Gastrocnemius medialis (tissue), 4 donors: ENCODE measurements around the gene CDHR3. TPM values are rescaled to one million over a fixed set of nuclear protein-coding genes. Genes with fewer than 3 reads are reported as not detected.

ENCODE experiments used
- ATAC-seq, 2 donors: fragments of 150-250 bp; one replicate each; pipeline ENCODE4 v1.9.1; 2016
- DNase-seq, 2 donors: peaks; one replicate each; pipeline ENCODE4 v3.0.0-alpha.2; 2019
- H3K27ac ChIP-seq, 4 donors: fragments of 200-600 bp; sonication (generic); 1 replicate in 1 of 4; 2 replicates in 3 of 4; pipeline ENCODE4 v1.5.1; 2016 to 2018; ENCODE audit warnings: mild to moderate bottlenecking in 2 of 4, moderate library complexity in 1 of 4
- H3K27me3 ChIP-seq, 3 donors: fragments of 200-600 bp; sonication (generic) in 2 of 3; 1 replicate in 1 of 3; 2 replicates in 2 of 3; pipeline versions ENCODE4 v1.5.1 to v1.6.0; 2016 to 2019; ENCODE audit warnings: mild to moderate bottlenecking in 1 of 3, moderate library complexity in 1 of 3
- H3K36me3 ChIP-seq, 2 donors: fragments of 200-600 bp; sonication (generic) in 1 of 2; one replicate each; pipeline ENCODE4 v1.5.1; 2017 to 2018
- H3K4me1 ChIP-seq, 2 donors: fragments of 200-600 bp; sonication (generic) in 1 of 2; one replicate each; pipeline ENCODE4 v1.5.1; 2016 to 2017; ENCODE audit warnings: mild to moderate bottlenecking in 2 of 2
- H3K4me3 ChIP-seq, 4 donors: fragments of 200-600 bp; sonication (generic) in 3 of 4; 1 replicate in 1 of 4; 2 replicates in 3 of 4; pipeline ENCODE4 v1.5.1; 2016 to 2019; ENCODE audit warnings: mild to moderate bottlenecking in 2 of 4
- H3K9me3 ChIP-seq, 3 donors: fragments of 200-600 bp; sonication (generic) in 2 of 3; 1 replicate in 1 of 3; 2 replicates in 2 of 3; pipeline ENCODE4 v1.5.1; 2016 to 2019
- CTCF ChIP-seq, 5 experiments: fragments of 450-650 bp in 3 of 5; fragments of 200-600 bp in 2 of 5; sonication (generic) in 2 of 5; IDR thresholded peaks in 4 of 5; conservative IDR thresholded peaks in 1 of 5; 1 replicate in 4 of 5; 2 replicates in 1 of 5; pipeline ENCODE4 v1.5.1; 2016 to 2019; ENCODE audit warnings: antibody characterized with exemption in 5 of 5, mild to moderate bottlenecking in 3 of 5, moderate library complexity in 3 of 5
- POLR2A ChIP-seq, 2 donors: fragments of 450-650 bp; IDR thresholded peaks; one replicate each; pipeline ENCODE4 v1.6.1; 2017; ENCODE audit warnings: antibody characterized with exemption in 2 of 2, mild to moderate bottlenecking in 2 of 2, moderate library complexity in 2 of 2
- in situ Hi-C, 4 donors: fragments of 200-750 bp; cut with MboI; loops; one replicate each; pipeline versions ENCODE4 v1.15.0 to v1.8.0; 2017; ENCODE audit warnings: low sequenced_read_pairs in 4 of 4
- intact Hi-C: fragments of 100-400 bp; cut with DNase I; formaldehyde crosslinking; loops from one replicate; pipeline ENCODE4 v1.15.1; 2023; ENCODE audit warnings: low total_unique reads
- total RNA-seq, 4 donors: library from RNA; depleted of rRNA; stranded (reverse); fragments of >200 nt; gene quantifications; one replicate each; pipeline versions ENCODE4 v1.1.0 to v1.2.3, GENCODE V29; 2016

Gene CDHR3
- total RNA-seq, 4 donors from 2014 or later, result 0.62 to 21.2 TPM; not detected in 2

DNA sequence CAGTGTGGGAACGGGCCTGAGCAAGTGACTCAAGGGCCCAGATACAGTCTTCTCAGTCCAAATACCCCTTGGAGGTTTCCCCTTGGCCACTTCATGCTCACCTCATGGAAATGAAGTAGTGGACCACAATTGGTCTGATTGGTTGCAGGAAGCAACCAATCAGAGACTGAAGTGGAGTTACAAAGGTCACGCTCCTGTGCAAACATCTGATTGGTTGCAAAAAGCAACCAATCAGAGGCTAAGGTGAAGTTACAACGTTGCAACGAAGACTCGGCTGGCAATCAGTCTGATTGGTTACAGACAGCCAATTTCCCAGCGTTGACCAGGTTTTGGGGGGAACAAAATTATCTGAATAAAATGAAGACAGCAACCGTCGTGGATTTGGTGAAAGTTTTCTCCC is 72.5 kb downstream of the CDHR3 start:
- peaks cover 5 to 8% of the 10 kb centered on the region in 2 donors for H3K4me1 ChIP-seq
- no peaks in the 10 kb centered on the region for H3K27me3 ChIP-seq
- H3K4me3 ChIP-seq, result no peak overlapping the region
- DNase-seq, result no peak
- intact Hi-C loops, result no loop called here
- no peaks in the 10 kb centered on the region for H3K9me3 ChIP-seq
- H3K36me3 ChIP-seq, result no peaks in the 10 kb centered on the region
- ATAC-seq, result no peak
- no peak for TF ChIP-seq POLR2A (IDR thresholded peaks at IDR 0.05)
- TF ChIP-seq CTCF (IDR thresholded peaks at IDR 0.05 in 4 of 5, conservative IDR thresholded peaks at IDR 0.05 in 1 of 5), result no peak
- no peak overlapping the region for H3K27ac ChIP-seq
- in situ Hi-C loops, result loop anchor here in 2 of 4 donors (25.0 kb wide), 2 partner anchors 373 to 398 kb away; no protein-coding TSS in a partner anchor

- intact Hi-C loops (no loop called here), in situ Hi-C loops (loop anchor here in 2 of 4 donors (25.0 kb wide), 2 partner anchors 374 to 399 kb away; no protein-coding TSS in a partner anchor)
- H3K27me3 ChIP-seq, result no peaks in the 10 kb centered on the region
- H3K9me3 ChIP-seq, result no peaks in the 10 kb centered on the region
- TF ChIP-seq POLR2A (IDR thresholded peaks at IDR 0.05) (no peak), CTCF (IDR thresholded peaks at IDR 0.05 in 4 of 5, conservative IDR thresholded peaks at IDR 0.05 in 1 of 5) (no peak)
- no peak overlapping the region for H3K4me3 ChIP-seq
- H3K27ac ChIP-seq, result no peak overlapping the region
- peaks cover 5 to 6% of the 10 kb centered on the region in 2 donors for H3K4me1 ChIP-seq
- ATAC-seq (no peak), DNase-seq (no peak)
- H3K36me3 ChIP-seq, result no peaks in the 10 kb centered on the region
Measured at GRCh38 chr7:106036004-106036403, 72.9 kb downstream of the CDHR3 start.

DNA sequence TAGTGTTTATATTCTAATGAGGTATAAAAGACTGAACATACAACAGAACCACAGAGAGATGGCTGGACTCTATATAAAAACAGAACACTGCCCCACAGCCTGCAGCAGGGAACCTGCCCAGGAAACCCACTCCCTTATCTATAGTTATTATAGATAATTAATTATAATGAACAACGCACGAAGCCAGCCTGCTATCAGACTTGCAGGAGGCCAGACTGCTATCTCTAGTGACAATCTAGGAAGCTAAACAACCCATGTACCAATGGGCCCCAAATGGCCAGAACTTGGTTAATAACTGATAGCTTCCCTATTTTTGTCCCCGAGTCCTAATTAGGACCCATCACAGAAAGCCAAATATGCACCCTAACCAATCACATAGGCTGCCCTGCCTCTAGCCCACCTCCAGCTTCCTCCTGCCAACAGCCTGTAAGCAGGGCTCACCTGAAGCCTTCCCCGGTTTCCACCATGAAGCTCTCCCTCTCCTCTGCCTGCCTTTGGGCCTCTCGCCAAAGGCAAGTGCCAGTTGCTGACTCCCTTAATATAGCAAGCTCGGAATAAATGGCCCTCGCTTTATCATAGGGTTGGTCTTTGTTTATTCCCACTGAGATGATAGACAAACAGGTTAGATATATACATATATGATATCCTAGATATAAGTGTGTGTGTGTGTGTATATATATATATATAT is 74.6 kb downstream of the CDHR3 start:
- Histone ChIP-seq H3K9me3 (no peaks in the 10 kb centered on the region), H3K4me3 (no peak overlapping the region), H3K27ac (no peak overlapping the region), H3K36me3 (no peaks in the 10 kb centered on the region), H3K4me1 (peaks cover 2 to 6% of the 10 kb centered on the region in 2 donors), H3K27me3 (no peaks in the 10 kb centered on the region)
- no peak for TF ChIP-seq POLR2A (IDR thresholded peaks at IDR 0.05)
- no peak for TF ChIP-seq CTCF (IDR thresholded peaks at IDR 0.05 in 4 of 5, conservative IDR thresholded peaks at IDR 0.05 in 1 of 5)
- DNase-seq, result no peak
- intact Hi-C loops, result no loop called here
- in situ Hi-C loops, result loop anchor here in 2 of 4 donors (25.0 kb wide), 2 partner anchors 375 to 400 kb away; no protein-coding TSS in a partner anchor
- ATAC-seq, result no peak

- Histone ChIP-seq H3K27me3 (no peaks in the 10 kb centered on the region), H3K36me3 (no peaks in the 10 kb centered on the region), H3K9me3 (no peaks in the 10 kb centered on the region), H3K27ac (no peak overlapping the region), H3K4me1 (peaks cover 4 to 7% of the 10 kb centered on the region in 2 donors), H3K4me3 (no peak overlapping the region)
- no peak for ATAC-seq
- intact Hi-C loops, result no loop called here
- DNase-seq, result no peak
- TF ChIP-seq POLR2A (IDR thresholded peaks at IDR 0.05), result no peak
- no peak for TF ChIP-seq CTCF (IDR thresholded peaks at IDR 0.05 in 4 of 5, conservative IDR thresholded peaks at IDR 0.05 in 1 of 5)
- in situ Hi-C loops, result loop anchor here in 2 of 4 donors (25.0 kb wide), 2 partner anchors 376 to 401 kb away; no protein-coding TSS in a partner anchor
Measured at GRCh38 chr7:106038289-106038688, 75.2 kb downstream of the CDHR3 start.
